IPS-15b (cell line): Measurements from ENCODE around the gene RNF115.
"Not testable (repeated sequence)": the region's sequence is repeated elsewhere in the genome, so short reads cannot be mapped to it uniquely, and the experiment has no call there.

Experiments used
- H3K27me3 ChIP-seq: one replicate; pipeline ENCODE4 v1.6.1; 2013; ENCODE audit warnings: low read length; ENCODE audit not compliant: control insufficient read depth, insufficient read depth
- H3K36me3 ChIP-seq: one replicate; pipeline ENCODE4 v1.6.1; 2013; ENCODE audit warnings: low read length; ENCODE audit not compliant: control insufficient read depth, insufficient read depth
- H3K4me1 ChIP-seq: one replicate; pipeline ENCODE4 v1.6.1; 2013; ENCODE audit warnings: mild to moderate bottlenecking, low read length; ENCODE audit not compliant: control insufficient read depth, insufficient read depth
- H3K4me3 ChIP-seq: one replicate; pipeline ENCODE4 v1.5.1; 2013; ENCODE audit warnings: low read depth, low read length
- H3K9ac ChIP-seq: one replicate; pipeline ENCODE4 v1.6.1; 2013; ENCODE audit warnings: low read depth, mild to moderate bottlenecking, low read length
- H3K9me3 ChIP-seq: one replicate; pipeline ENCODE4 v1.6.1; 2013; ENCODE audit warnings: mild to moderate bottlenecking, low read length; ENCODE audit not compliant: control insufficient read depth, insufficient read depth

RNF115 gene

DNA sequence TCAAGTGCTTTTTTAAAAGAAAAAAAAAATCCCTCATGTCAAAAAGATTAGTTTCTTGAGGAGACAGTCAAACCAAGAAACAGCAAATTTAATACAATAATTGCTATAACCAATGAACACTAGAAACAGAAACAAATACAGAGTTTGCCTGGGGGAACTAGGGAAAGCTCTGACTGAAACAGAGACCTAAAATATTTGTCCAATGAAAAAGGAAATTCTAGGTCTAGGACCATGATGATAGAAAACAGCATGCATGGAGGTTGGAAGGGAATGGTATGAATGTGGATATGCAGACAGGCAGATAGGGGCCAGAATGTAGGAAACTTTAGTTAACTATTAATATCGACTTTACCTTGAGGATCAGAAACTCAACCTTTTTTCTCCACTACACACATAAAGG is 31.4 kb downstream of the RNF115 start:
- Histone ChIP-seq H3K27me3 (no peaks in the 10 kb centered on the region), H3K4me3 (no peak overlapping the region), H3K9ac (no peak overlapping the region), H3K36me3 (no peaks in the 10 kb centered on the region), H3K9me3 (peaks cover 5% of the 10 kb centered on the region), H3K4me1 (no peaks in the 10 kb centered on the region)

DNA sequence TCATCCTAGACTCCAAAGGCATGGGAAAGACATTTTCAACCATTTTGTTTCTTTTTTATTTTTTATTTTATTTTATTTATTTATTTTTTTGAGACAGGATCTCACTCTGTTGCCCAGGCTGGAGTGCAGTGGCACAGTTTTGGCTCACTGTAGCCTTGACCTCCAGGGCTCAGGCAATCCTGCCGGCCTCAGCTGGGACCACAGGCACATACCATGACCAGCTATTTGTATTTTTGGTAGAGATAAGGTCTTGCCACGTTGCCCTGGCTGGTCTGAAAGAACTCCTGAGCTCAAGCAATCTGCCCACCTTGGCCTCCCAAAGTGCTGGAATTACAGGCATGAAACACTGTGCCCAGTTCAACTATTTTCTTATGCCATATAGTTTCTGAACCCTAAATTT is 32.0 kb downstream of the RNF115 start:
- H3K27me3 ChIP-seq, H3K4me1 ChIP-seq, H3K36me3 ChIP-seq, H3K9ac ChIP-seq, H3K4me3 ChIP-seq, H3K9me3 ChIP-seq: not testable (repeated sequence)

DNA sequence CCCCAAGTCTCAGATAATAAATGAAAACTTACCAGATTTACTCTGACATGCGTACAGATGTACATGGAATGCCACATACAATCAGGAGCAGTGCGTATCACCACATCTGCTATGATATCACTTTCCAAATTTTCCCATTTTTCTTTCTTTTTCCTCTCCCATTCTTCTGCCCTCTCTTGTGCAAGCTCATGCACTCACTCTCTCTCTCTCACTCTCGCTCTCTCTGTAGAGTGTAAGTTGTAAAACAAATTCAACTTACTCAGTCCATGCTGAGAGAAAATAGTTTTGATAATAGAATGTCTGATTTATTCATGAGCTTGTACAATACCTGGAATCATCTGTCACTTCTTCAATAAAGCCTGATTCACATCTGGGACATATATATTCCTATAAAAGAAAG is 35.3 kb downstream of the RNF115 start:
- no peak overlapping the region for H3K4me3 ChIP-seq
- H3K27me3 ChIP-seq, result no peaks in the 10 kb centered on the region
- H3K9ac ChIP-seq, result no peak overlapping the region
- H3K9me3 ChIP-seq, result no peaks in the 10 kb centered on the region
- no peaks in the 10 kb centered on the region for H3K36me3 ChIP-seq
- H3K4me1 ChIP-seq, result no peaks in the 10 kb centered on the region

DNA sequence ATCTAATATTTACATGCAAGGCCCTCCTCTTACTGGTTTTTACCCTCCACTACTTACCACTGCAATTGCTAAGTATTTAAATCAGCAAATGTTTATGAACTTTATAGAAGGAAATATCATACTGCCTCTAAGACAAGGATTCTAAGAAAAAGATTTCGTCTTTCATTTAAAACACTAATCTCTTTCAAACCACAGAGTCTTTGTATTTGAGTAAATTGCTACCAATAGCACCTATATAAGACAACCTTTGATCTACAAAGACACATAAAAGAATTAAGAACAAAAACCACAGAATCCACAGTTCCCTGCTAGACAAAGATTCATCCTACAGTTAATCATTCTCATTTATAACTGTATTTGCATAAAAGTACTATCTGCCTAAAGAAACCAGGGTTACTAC is 37.6 kb downstream of the RNF115 start:
- Histone ChIP-seq H3K4me3 (no peak overlapping the region), H3K36me3 (no peaks in the 10 kb centered on the region), H3K4me1 (no peaks in the 10 kb centered on the region), H3K9ac (no peak overlapping the region), H3K27me3 (no peaks in the 10 kb centered on the region), H3K9me3 (no peaks in the 10 kb centered on the region)

DNA sequence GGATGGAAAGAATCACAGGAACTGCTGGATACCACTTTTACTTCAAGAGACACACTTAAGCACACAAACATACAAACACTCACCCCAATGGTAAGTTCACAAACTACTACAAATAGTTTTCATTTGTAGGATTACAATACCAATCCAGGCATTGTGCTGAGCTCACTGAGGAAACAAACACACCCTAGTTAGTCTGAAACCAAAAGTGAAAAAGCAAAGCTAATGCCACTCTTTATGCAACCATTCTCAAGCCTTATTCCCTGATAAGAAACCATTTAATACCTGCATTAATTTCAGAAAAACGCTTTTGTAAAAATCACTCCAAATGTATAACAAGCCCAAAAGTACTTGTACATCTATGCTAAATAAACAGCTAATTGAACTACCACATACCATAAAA is 38.3 kb downstream of the RNF115 start:
- Histone ChIP-seq H3K9ac (no peak overlapping the region), H3K4me1 (no peaks in the 10 kb centered on the region), H3K4me3 (no peak overlapping the region), H3K9me3 (no peaks in the 10 kb centered on the region), H3K36me3 (no peaks in the 10 kb centered on the region), H3K27me3 (no peaks in the 10 kb centered on the region)

DNA sequence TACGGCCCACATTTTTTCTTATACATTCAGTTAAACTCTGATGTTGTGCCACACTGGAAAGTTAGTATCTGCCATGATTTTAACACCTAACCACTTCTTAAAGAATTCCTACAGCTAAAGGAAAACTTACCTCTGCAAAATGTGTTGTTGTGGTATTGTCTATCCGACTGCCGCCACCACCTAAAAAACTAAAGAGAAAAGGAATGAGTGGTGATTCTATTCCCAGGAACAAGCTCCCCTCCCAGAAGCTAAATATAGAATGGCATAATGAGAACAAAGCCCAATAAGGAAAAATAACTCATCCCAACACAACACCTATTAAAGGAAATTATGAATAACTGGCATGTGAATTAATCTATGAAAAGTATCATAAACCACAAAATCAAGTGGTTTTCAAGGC is 39.5 kb downstream of the RNF115 start:
- Histone ChIP-seq H3K9me3 (no peaks in the 10 kb centered on the region), H3K9ac (no peak overlapping the region), H3K36me3 (no peaks in the 10 kb centered on the region), H3K27me3 (no peaks in the 10 kb centered on the region), H3K4me3 (no peak overlapping the region), H3K4me1 (no peaks in the 10 kb centered on the region)

DNA sequence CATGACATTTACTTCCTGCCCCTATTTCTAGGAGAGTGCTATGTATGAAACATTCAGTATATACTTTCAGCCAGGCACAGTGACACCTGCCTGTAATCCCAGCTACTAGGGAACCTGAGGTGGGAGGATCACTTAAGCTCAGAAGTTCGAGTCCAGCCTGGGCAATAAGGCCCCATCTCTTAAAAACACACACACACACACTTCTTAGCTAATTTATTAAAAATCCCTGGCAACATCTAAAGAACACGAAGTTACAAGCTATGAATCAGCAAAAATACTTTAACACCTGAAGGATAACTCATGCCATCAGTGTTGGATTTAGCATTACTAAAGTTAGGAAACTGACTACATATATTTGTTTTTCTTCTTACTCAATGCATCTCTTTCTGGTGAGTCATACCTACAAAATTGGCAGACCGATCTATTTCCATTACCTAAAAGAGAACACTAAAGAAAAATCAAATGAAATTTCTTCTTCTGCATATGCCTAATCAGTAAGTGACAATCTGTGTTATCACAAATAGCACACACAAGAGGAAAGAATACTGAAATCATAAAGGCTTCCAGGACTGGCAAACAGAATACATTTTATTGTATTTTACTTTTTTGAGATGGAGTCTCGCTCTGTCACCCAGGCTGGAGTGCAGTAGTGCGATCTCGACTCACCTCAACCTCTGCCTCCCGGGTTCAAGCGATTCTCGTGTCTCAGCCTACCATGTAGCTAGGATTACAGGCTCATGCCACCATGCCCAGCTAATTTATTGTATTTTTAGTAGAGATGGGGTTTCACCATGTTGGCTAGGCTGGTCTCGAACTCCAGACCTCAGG is 41.4 kb downstream of the RNF115 start:
- Histone ChIP-seq H3K27me3 (no peaks in the 10 kb centered on the region), H3K9ac (no peak overlapping the region), H3K9me3 (no peaks in the 10 kb centered on the region), H3K4me3 (no peak overlapping the region), H3K4me1 (no peaks in the 10 kb centered on the region), H3K36me3 (no peaks in the 10 kb centered on the region)

DNA sequence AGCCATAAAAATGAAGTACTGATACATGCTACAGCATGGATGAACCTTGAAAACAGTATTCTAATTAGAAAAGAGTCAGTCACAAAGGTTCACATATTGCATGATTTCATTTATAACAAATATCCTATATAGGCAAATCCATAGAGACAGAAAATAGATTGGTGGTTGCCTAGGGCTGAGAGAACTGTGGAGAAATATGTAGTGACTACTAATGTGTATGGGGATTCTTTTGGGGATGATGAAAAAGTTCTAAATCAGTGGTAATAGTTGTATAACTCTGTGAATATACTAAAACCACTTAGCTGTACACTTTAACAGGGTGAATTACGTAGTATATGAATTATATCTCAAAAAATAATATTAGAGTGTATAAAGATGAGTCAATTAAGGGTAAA is 45.8 kb downstream of the RNF115 start:
- Histone ChIP-seq H3K9ac (no peak overlapping the region), H3K9me3 (no peaks in the 10 kb centered on the region), H3K4me1 (no peaks in the 10 kb centered on the region), H3K27me3 (no peaks in the 10 kb centered on the region), H3K4me3 (no peak overlapping the region), H3K36me3 (no peaks in the 10 kb centered on the region)

DNA sequence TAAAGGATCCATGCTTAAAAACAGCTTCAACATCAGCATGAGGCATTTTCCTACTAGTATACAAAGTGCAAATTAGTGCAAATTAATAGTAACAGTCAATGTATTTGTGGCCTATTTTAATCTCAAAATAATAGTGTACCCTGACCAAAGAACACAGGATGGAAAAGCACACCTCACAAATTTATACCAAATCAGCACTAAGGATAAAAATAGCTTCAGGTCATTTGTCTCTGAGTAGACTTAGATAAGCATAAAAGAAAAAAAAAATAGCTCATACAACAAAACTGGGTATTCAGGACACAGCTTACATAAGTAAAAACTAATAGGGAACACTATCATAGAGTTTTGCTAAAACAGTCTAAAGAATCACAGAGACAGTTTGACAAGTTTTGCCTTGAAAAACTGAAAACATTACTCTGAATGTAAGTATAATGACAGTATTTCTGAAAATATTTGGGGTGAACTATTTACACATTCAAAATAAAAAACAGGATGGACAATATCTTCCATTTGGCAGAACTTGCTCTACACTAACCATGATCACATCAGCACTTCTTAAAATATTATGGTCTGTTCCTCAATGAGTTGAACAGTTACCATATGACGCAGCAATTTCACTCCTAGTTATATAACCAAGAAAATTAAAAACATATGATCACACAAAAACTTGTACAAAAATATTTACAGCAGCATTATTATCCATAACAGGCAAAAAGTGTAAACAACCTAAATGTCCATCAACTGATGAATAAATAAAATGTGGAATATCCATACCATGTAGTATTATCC is 46.3 kb downstream of the RNF115 start:
- no peaks in the 10 kb centered on the region for H3K4me1 ChIP-seq
- H3K27me3 ChIP-seq, result no peaks in the 10 kb centered on the region
- H3K4me3 ChIP-seq, result no peak overlapping the region
- H3K36me3 ChIP-seq, result no peaks in the 10 kb centered on the region
- no peaks in the 10 kb centered on the region for H3K9me3 ChIP-seq
- no peak overlapping the region for H3K9ac ChIP-seq

DNA sequence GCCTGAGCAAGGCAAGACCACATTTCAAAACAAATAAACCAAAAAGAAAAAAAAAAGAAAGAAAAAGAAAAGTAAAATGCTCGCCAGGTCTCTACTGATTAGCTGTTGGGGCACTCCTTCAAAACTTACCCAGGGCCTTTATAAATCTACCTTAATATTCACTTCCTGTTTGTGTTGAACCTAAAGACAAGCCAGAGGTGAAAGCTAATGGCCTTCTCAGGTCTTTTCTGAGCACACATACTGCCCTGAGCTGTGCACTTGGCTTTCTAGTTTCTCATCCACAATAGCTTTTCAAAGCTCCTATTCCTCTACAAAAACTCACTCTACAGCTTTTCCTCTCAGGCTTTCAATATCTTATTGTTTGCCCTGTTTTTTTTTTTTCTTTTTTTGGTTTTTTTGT is 50.5 kb downstream of the RNF115 start:
- no peaks in the 10 kb centered on the region for H3K4me1 ChIP-seq
- H3K27me3 ChIP-seq, result no peaks in the 10 kb centered on the region
- H3K9ac ChIP-seq, result no peak overlapping the region
- H3K9me3 ChIP-seq, result no peaks in the 10 kb centered on the region
- no peak overlapping the region for H3K4me3 ChIP-seq
- H3K36me3 ChIP-seq, result no peaks in the 10 kb centered on the region

DNA sequence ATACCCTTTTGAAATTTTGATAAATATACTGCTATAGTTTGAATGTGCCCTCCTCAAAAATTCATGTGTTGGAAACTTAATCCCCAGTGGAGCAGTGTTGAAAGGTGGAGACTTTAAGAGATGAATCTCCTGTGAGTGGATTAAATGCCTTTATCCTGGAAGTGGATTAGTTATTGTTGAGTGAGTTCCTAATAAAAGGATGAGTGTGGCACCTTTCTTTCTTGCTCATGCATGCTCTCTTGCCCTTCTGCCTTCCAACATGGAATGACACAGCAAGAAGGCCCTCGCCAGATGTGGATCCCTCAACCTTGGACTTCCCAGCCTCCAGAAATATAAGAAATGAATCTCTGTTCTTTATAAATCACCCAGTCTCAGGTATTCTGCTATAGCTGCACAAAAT is 52.8 kb downstream of the RNF115 start:
- no peaks in the 10 kb centered on the region for H3K36me3 ChIP-seq
- no peaks in the 10 kb centered on the region for H3K4me1 ChIP-seq
- no peak overlapping the region for H3K4me3 ChIP-seq

DNA sequence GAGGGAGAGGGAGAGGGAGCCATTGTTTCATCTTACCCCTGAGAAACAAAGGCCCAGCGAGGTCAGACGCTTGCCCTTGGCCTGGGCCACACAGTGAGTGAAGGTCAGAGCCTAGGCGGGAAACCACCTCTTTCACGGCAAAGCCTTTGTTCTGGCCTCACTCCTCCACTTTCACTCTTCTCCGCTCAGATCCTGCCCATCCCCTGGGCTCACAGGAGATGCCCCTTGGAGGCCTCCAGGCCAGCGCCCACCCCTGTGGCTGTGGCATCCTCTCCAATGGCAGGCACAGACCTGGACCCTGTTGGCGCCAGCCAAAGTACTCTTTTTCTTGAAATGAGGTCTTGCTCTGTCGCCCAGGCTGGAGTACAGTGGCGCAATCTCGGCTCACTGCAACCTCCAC is 55.9 kb downstream of the RNF115 start:
- not testable (repeated sequence) for H3K27me3 ChIP-seq, H3K9me3 ChIP-seq, H3K4me3 ChIP-seq, H3K36me3 ChIP-seq, H3K9ac ChIP-seq, H3K4me1 ChIP-seq

More for the DNA sequence above, 52.8 kb downstream of the RNF115 start:
- Histone ChIP-seq H3K9me3 (no peaks in the 10 kb centered on the region), H3K9ac (no peak overlapping the region), H3K27me3 (no peaks in the 10 kb centered on the region)
